Calu3 (cell line): ENCODE measurements around the gene CHAT. TPM values are rescaled to one million over a fixed set of nuclear protein-coding genes. Genes with fewer than 3 reads are reported as not detected.
"Not testable (repeated sequence)": the region's sequence is repeated elsewhere in the genome, so short reads cannot be mapped to it uniquely, and the experiment has no call there.

ENCODE experiments used
- BruUV-seq: library from RNA; stranded (reverse); fragments of 400-500 nt; replicated peaks from 2 replicates; lab custom pipeline; 2021; lab: Mats Ljungman, UMichigan
- CTCF ChIA-PET: fragments of 300-600 bp; sonication (Branson Sonifier 250); formaldehyde crosslinking; loops from one replicate; lab custom pipeline; 2022; ENCODE audit warnings: antibody characterized with exemption; lab: Charles Lee
- DNase-seq: peaks from one replicate; pipeline ENCODE4 v3.0.0; 2022
- H3K27ac Mint-ChIP-seq: one replicate; pipeline ENCODE4 v1.8.0; 2022; ENCODE audit warnings: mixed read lengths; ENCODE audit not compliant: unreplicated experiment
- H3K27me3 Mint-ChIP-seq: one replicate; pipeline ENCODE4 v1.8.0; 2022; ENCODE audit warnings: mixed read lengths; ENCODE audit not compliant: unreplicated experiment
- H3K36me3 Mint-ChIP-seq: one replicate; pipeline ENCODE4 v1.8.0; 2022; ENCODE audit warnings: mild to moderate bottlenecking, moderate library complexity, mixed read lengths; ENCODE audit not compliant: insufficient read depth, unreplicated experiment
- H3K4me1 Mint-ChIP-seq: one replicate; pipeline ENCODE4 v1.8.0; 2022; ENCODE audit warnings: mild to moderate bottlenecking, low read depth, mixed read lengths; ENCODE audit not compliant: unreplicated experiment
- H3K4me3 Mint-ChIP-seq: one replicate; pipeline ENCODE4 v1.8.0; 2022; ENCODE audit warnings: mild to moderate bottlenecking, low read depth, moderate library complexity, mixed read lengths; ENCODE audit not compliant: unreplicated experiment
- H3K9me3 Mint-ChIP-seq: one replicate; pipeline ENCODE4 v1.8.0; 2022; ENCODE audit warnings: low read depth, mixed read lengths; ENCODE audit not compliant: unreplicated experiment
- CTCF ChIP-seq: fragments of 200-600 bp; IDR thresholded peaks from one replicate; pipeline ENCODE4 v1.8.0; 2022; ENCODE audit warnings: antibody characterized with exemption; ENCODE audit not compliant: unreplicated experiment
- intact Hi-C: fragments of 100-400 bp; cut with micrococcal nuclease; formaldehyde crosslinking; loops from one replicate; pipeline ENCODE4 v1.10.0; 2022; ENCODE audit not compliant: unreplicated experiment
- total RNA-seq: library from RNA; stranded (reverse); gene quantifications from 2 replicates; pipeline ENCODE4 v1.2.3, GENCODE V29; 2022

The CHAT gene
- total RNA-seq, 1 experiment from 2014 or later = not detected

- Mint-ChIP-seq H3K27ac (no peak overlapping the region), H3K4me3 (no peak overlapping the region), H3K9me3 (no peaks in the 10 kb centered on the region), H3K36me3 (no peaks in the 10 kb centered on the region), H3K4me1 (no peaks in the 10 kb centered on the region), H3K27me3 (peaks cover 100% of the 10 kb centered on the region)
- CTCF ChIA-PET = interaction anchor here (0.7 kb wide), 1 partner anchor 24 kb away, joined by 4 read pairs; no protein-coding TSS in a partner anchor
- DNase-seq = no peak
- no TSS peak for BruUV-seq
- intact Hi-C loops = no loop called here
- no peak for TF ChIP-seq CTCF
Measured at GRCh38 chr10:49668684-49669083, 54.8 kb downstream of the CHAT start.

GRCh38 chr10:49678827-49679479 lies 65.1 kb downstream of the CHAT start:
- Mint-ChIP-seq H3K27ac (no peak overlapping the region), H3K9me3 (no peaks in the 10 kb centered on the region), H3K4me3 (no peak overlapping the region), H3K27me3 (peaks cover 88% of the 10 kb centered on the region), H3K36me3 (no peaks in the 10 kb centered on the region), H3K4me1 (no peaks in the 10 kb centered on the region)
- CTCF ChIA-PET = interaction anchor here (0.7 kb wide), 1 partner anchor 80 kb away, joined by 7 read pairs; no protein-coding TSS in a partner anchor
- BruUV-seq = no TSS peak
- no peak for DNase-seq
- TF ChIP-seq CTCF = no peak
- intact Hi-C loops = no loop called here

- TF ChIP-seq CTCF = no peak
- no peak within 1 kb of the TSS for H3K27ac Mint-ChIP-seq
- H3K27me3 Mint-ChIP-seq = peaks cover 85% of the 10 kb centered on the region
- intact Hi-C loops = no loop called here
- no peak within 1 kb of the TSS for H3K4me3 Mint-ChIP-seq
- CTCF ChIA-PET = no interaction called here
- DNase-seq = no peak
- H3K9me3 Mint-ChIP-seq = no peaks in the 10 kb centered on the region
- H3K36me3 Mint-ChIP-seq = no peaks in the 10 kb centered on the region
- no peaks in the 10 kb centered on the region for H3K4me1 Mint-ChIP-seq
- no TSS peak for BruUV-seq
Measured at GRCh38 chr10:49679480-49679893, 65.7 kb downstream of the CHAT start, which contains the start of gene C10orf53. C10orf53 (plus strand) TSS chr10:49679651; CDS start chr10:49679698, 47 bp downstream.

- BruUV-seq, CTCF ChIA-PET, intact Hi-C loops: not testable (repeated sequence)
Measured at GRCh38 chr10:49682449-49682848, 68.6 kb downstream of the CHAT start.

GRCh38 chr10:49682879-49683278 lies 69.0 kb downstream of the CHAT start:
- Mint-ChIP-seq H3K4me1 (no peaks in the 10 kb centered on the region), H3K36me3 (no peaks in the 10 kb centered on the region), H3K27me3 (peaks cover 86% of the 10 kb centered on the region), H3K27ac (no peak overlapping the region), H3K9me3 (no peaks in the 10 kb centered on the region), H3K4me3 (no peak overlapping the region)
- intact Hi-C loops = no loop called here
- CTCF ChIA-PET = no interaction called here
- no peak for DNase-seq
- no TSS peak for BruUV-seq
- TF ChIP-seq CTCF = no peak

More at GRCh38 chr10:49682449-49682848, 68.6 kb downstream of the CHAT start:
- not testable (repeated sequence) for H3K27ac Mint-ChIP-seq, H3K9me3 Mint-ChIP-seq, H3K4me3 Mint-ChIP-seq, H3K4me1 Mint-ChIP-seq, H3K36me3 Mint-ChIP-seq, DNase-seq
- peaks cover 86% of the 10 kb centered on the region for H3K27me3 Mint-ChIP-seq
